Activated CD4-positive, alpha-beta T cell treated with anti-CD3 and anti-CD28 coated beads, Interleukin-2, amount 10 ng/mL, durations not matched to agents 7 days and 5 days (primary cell): ENCODE results near the gene MAPK9. TPM values are rescaled to one million over a fixed set of nuclear protein-coding genes. Genes with fewer than 3 reads are reported as not detected.

Experiments used
- total RNA-seq, 2 experiments: library from RNA; stranded (reverse); gene quantifications; one replicate each; pipeline ENCODE4 v1.2.3, GENCODE V29; 2021

Gene MAPK9
- total RNA-seq, 2 experiments from 2014 or later, result 39.6 to 47.6 TPM

Other genes starting within 250 kb of the MAPK9 start
- gene RNF130, start 220.3 kb downstream of the MAPK9 start, total RNA-seq, result 1 to 10 TPM; 3.8 to 4.3 TPM
- not detected for gene RASGEF1C, start 82.9 kb downstream of the MAPK9 start, total RNA-seq
- gene GFPT2, start 61.3 kb upstream of the MAPK9 start, total RNA-seq, result under 1 TPM in 1 of 2 experiments, not detected in 1; 0.12 TPM
- gene CNOT6, start 202.3 kb upstream of the MAPK9 start, total RNA-seq, result 10 to 100 TPM; 38.3 to 44.8 TPM